Colonic mucosa (tissue), 4 donors: ENCODE data around the gene AKAP8L. TPM values are rescaled to one million over a fixed set of nuclear protein-coding genes. Genes with fewer than 3 reads are reported as not detected.

ENCODE experiments used
- DNase-seq: peaks from one replicate; pipeline ENCODE4 v3.0.0-alpha.2; 2020
- H3K27ac ChIP-seq: fragments of 200-600 bp; one replicate; pipeline ENCODE4 v1.8.0; 2021
- H3K27me3 ChIP-seq: fragments of 200-600 bp; one replicate; pipeline ENCODE4 v1.8.0; 2021
- H3K36me3 ChIP-seq: fragments of 200-600 bp; one replicate; pipeline ENCODE4 v1.8.0; 2021
- H3K4me1 ChIP-seq: fragments of 200-600 bp; one replicate; pipeline ENCODE4 v1.8.0; 2021; ENCODE audit warnings: mild to moderate bottlenecking
- H3K4me3 ChIP-seq: fragments of 200-600 bp; one replicate; pipeline ENCODE4 v1.8.0; 2021
- H3K9ac ChIP-seq, 2 donors: one replicate each; pipeline ENCODE4 v1.7.0; 2013; ENCODE audit warnings: control low read depth in 2 of 2, low read depth in 2 of 2, low read length in 2 of 2
- H3K9me3 ChIP-seq: fragments of 200-600 bp; one replicate; pipeline ENCODE4 v1.8.0; 2021
- intact Hi-C: fragments of 100-400 bp; cut with DNase I; formaldehyde crosslinking; loops from one replicate; pipeline ENCODE4 v1.14.1; 2022
- total RNA-seq, 2 donors: library from RNA; stranded (reverse); fragmentation: NEBNext Ultra II Directional in 1 of 2; extraction: Animal tissue kit (Norgen Biotek cat#: 25700) in 1 of 2; gene quantifications; one replicate each; pipeline ENCODE4 v1.2.1, GENCODE V29; 2021
- TF ChIP-seq, protein P1 (sequence below): fragments of 200-600 bp; IDR thresholded peaks from one replicate; pipeline ENCODE4 v1.8.0; 2022; ENCODE audit warnings: antibody characterized with exemption, mild to moderate bottlenecking
- donor health status: healthy.
- donor health status: DM: no; HTN: no; CAD: no.
- donor health status: DM: no; HTN: no; CAD: no.

AKAP8L gene
- total RNA-seq, 2 donors from 2014 or later, result 63.5 to 70.2 TPM

DNA sequence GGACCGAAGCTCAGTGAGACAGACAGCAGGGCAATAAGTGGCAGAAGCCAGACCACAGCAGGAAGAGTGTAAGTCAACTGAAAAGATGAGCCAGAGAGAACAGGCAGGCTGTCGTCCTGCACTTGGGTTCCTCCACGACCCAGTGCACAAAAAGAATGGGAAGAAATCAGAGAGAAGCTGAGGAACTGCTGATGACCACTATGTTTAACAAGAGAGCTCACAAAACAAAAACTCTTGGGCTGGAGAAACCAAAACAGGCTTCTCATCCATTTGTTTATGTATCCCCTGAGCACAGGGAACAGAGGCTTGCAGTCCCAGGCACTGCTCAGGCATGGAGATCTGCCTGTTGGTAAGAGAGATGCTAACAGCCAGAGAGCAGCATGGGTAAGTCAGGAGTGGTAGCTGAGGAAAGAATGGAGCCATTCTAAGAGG, 14.0 kb downstream of the AKAP8L start:
- Histone ChIP-seq H3K9ac (no peak overlapping the region), H3K27me3 (no peaks in the 10 kb centered on the region), H3K4me3 (no peak overlapping the region), H3K9me3 (no peaks in the 10 kb centered on the region), H3K36me3 (peaks cover 11% of the 10 kb centered on the region), H3K4me1 (no peaks in the 10 kb centered on the region), H3K27ac (no peak overlapping the region)
- TF ChIP-seq, protein P1, sequence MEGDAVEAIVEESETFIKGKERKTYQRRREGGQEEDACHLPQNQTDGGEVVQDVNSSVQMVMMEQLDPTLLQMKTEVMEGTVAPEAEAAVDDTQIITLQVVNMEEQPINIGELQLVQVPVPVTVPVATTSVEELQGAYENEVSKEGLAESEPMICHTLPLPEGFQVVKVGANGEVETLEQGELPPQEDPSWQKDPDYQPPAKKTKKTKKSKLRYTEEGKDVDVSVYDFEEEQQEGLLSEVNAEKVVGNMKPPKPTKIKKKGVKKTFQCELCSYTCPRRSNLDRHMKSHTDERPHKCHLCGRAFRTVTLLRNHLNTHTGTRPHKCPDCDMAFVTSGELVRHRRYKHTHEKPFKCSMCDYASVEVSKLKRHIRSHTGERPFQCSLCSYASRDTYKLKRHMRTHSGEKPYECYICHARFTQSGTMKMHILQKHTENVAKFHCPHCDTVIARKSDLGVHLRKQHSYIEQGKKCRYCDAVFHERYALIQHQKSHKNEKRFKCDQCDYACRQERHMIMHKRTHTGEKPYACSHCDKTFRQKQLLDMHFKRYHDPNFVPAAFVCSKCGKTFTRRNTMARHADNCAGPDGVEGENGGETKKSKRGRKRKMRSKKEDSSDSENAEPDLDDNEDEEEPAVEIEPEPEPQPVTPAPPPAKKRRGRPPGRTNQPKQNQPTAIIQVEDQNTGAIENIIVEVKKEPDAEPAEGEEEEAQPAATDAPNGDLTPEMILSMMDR, result no peak
- no peak for DNase-seq
- intact Hi-C loops, result no loop called here

DNA sequence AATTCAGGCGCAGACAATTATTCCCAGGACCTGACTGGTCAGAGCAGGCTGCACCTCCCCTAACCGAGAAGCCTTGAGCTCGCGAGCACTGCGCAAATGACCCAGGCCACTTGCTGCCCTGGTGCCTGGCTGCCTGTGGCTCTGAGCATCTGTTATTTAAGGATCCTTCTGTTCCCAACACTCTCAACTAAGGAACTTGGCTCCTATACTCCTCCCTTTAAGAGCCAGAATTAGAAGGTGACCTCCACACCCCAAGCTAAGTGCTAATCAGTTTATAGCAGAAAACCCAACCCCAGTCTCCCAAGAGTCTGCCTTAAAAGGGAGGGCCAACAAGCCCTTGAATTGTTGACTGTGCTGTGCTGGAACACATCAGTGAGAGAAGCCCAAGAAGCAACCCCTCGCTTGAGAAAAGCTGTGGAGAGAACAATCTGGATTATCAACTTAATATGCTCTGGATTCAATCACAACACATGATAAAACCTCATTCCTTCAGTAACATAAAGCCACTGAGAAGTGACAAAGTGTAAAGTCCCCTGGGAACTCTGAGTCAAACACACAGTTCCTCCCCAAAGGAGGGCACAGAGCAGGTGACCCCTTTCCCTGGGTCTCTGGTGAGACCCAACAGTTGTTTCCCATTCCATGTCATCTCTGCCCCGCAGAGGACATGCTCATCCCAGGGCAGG, 14.6 kb downstream of the AKAP8L start:
- Histone ChIP-seq H3K9me3 (no peaks in the 10 kb centered on the region), H3K4me3 (no peak overlapping the region), H3K4me1 (no peaks in the 10 kb centered on the region), H3K36me3 (peaks cover 13% of the 10 kb centered on the region), H3K27ac (no peak overlapping the region), H3K9ac (no peak overlapping the region), H3K27me3 (no peaks in the 10 kb centered on the region)
- TF ChIP-seq, protein P1, result no peak
- DNase-seq, result no peak
- intact Hi-C loops, result no loop called here

DNA sequence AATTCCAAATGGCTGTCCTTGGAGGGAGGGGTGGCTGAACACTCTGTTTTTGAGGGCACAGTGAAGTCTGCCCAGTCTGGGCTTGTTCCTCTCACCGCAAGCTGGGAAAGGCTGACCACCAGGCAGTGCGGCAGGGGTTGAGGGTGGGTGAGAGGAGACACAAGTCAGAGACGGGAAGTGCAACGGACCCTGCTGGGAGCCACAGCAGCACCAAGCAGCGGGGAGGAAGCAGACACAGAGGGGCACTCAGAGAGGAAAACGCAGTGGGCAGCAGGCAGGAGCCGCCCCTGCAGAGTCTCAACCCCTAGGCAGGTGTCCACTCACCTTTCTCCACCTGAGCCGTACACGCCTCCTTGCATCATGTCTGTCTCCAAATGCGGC, 15.6 kb downstream of the AKAP8L start:
- Histone ChIP-seq H3K4me3 (no peak overlapping the region), H3K9ac (no peak overlapping the region), H3K27me3 (no peaks in the 10 kb centered on the region), H3K4me1 (no peaks in the 10 kb centered on the region), H3K27ac (no peak overlapping the region), H3K36me3 (peaks cover 24% of the 10 kb centered on the region), H3K9me3 (no peaks in the 10 kb centered on the region)
- no peak for DNase-seq
- TF ChIP-seq, protein P1, result no peak
- intact Hi-C loops, result no loop called here

DNA sequence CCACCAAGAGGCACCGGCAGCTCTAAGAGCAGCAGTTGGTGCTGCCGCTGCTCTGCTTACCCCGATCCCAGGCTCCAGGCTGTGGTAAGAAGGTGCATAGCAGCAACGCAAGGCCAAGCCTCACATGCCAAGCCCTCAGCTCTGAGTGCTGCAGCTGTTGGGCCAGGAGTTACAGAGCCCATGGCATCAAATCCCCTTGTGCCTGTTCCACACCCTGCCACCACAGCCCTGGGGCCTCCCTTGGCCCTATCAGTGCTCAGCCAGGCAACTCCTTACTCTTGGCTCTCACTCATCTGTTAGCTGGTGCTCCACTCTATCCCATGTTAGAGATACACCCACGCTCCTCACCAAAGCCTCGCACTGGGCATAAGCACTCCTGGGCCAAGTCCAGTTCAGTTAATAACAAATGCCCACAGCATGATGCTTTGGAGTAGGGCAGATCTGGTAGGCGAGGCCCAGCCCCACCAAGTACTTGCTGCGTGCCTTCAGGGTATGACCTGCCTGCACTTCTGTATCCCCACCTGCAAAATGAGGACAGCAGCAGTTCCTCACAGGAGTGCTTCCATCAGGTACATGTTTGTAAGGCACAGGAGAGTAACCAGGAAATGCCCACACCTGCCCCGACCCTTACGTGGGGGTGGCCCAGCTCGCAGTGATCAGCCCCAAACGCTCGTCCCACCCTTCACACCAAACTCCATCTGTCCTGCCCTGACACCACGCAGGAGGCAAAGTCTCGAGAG, 16.2 kb downstream of the AKAP8L start:
- Histone ChIP-seq H3K4me1 (no peaks in the 10 kb centered on the region), H3K4me3 (no peak overlapping the region), H3K27ac (no peak overlapping the region)

DNA sequence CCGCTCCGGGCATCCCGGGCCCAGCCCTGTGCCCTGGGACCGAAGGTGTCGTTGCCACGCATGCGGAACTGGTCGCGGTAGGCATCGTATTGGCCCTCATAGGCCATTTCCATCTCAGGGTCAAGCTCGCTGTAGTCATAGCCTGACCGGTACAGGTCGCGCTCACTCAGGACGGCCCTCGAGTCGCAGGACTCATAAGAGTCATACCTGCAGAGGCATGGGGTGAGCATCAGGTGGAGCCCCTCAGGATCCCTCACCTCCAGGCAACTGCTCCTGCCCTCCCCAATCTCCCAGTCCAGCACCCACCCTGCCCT, 17.4 kb downstream of the AKAP8L start:
- Histone ChIP-seq H3K9ac (no peak overlapping the region), H3K9me3 (no peaks in the 10 kb centered on the region), H3K4me1 (no peaks in the 10 kb centered on the region), H3K4me3 (no peak overlapping the region), H3K27me3 (no peaks in the 10 kb centered on the region), H3K36me3 (peaks cover 42% of the 10 kb centered on the region), H3K27ac (no peak overlapping the region)
- DNase-seq, result no peak
- TF ChIP-seq, protein P1, result no peak
- intact Hi-C loops, result no loop called here

More for the DNA sequence above, 16.2 kb downstream of the AKAP8L start:
- H3K27me3 ChIP-seq, result no peaks in the 10 kb centered on the region
- H3K9ac ChIP-seq, result no peak overlapping the region
- intact Hi-C loops, result no loop called here
- peaks cover 30% of the 10 kb centered on the region for H3K36me3 ChIP-seq
- no peaks in the 10 kb centered on the region for H3K9me3 ChIP-seq
- no peak for DNase-seq
- TF ChIP-seq, protein P1, result no peak
